H9 (cell line): ENCODE data around the gene LIN7A. TPM values are rescaled to one million over a fixed set of nuclear protein-coding genes. Genes with fewer than 3 reads are reported as not detected.
A peak's percentile ranks its signal among the peaks of the same experiment; 100 is the strongest.

Experiments
- DNase-seq: peaks from one replicate; pipeline ENCODE4 v3.0.0-alpha.2; 2017
- H2AFZ ChIP-seq: one replicate; pipeline ENCODE4 v1.6.1; 2013; ENCODE audit warnings: mild to moderate bottlenecking, low read length, control low read depth, moderate library complexity
- H2AK5ac ChIP-seq: 2 replicates; pipeline ENCODE4 v1.6.1; 2013; ENCODE audit warnings: low read length, control low read depth, mixed read lengths; ENCODE audit not compliant: insufficient read length
- H2BK120ac ChIP-seq: one replicate; pipeline ENCODE4 v1.6.1; 2013; ENCODE audit warnings: low read depth, mild to moderate bottlenecking, low read length, control low read depth, inconsistent platforms; ENCODE audit not compliant: poor library complexity, severe bottlenecking
- H2BK12ac ChIP-seq: 2 replicates; pipeline ENCODE4 v1.6.1; 2013; ENCODE audit warnings: low read length, control low read depth, mixed read lengths, low read depth; ENCODE audit not compliant: insufficient read length
- H2BK15ac ChIP-seq: 2 replicates; pipeline ENCODE4 v1.6.1; 2013; ENCODE audit warnings: low read depth, low read length, control low read depth
- H2BK20ac ChIP-seq: one replicate; pipeline ENCODE4 v1.6.1; 2013; ENCODE audit warnings: low read depth, mild to moderate bottlenecking, low read length, control low read depth, inconsistent platforms; ENCODE audit not compliant: poor library complexity, severe bottlenecking
- H2BK5ac ChIP-seq: 2 replicates; pipeline ENCODE4 v1.6.1; 2013; ENCODE audit warnings: low read length, control low read depth, mixed read lengths; ENCODE audit not compliant: insufficient read length
- H3K14ac ChIP-seq: 2 replicates; pipeline ENCODE4 v1.6.1; 2013; ENCODE audit warnings: low read length, control low read depth; ENCODE audit not compliant: insufficient read depth
- H3K18ac ChIP-seq: 2 replicates; pipeline ENCODE4 v1.6.1; 2013; ENCODE audit warnings: low read depth, mild to moderate bottlenecking, mixed read lengths, low read length, control low read depth; ENCODE audit not compliant: insufficient read length
- H3K23ac ChIP-seq: 2 replicates; pipeline ENCODE4 v1.6.1; 2013; ENCODE audit warnings: low read length, control low read depth, mixed read lengths, low read depth; ENCODE audit not compliant: insufficient read length
- H3K23me2 ChIP-seq: 2 replicates; pipeline ENCODE4 v1.6.1; 2013; ENCODE audit warnings: low read depth, mild to moderate bottlenecking, mixed read lengths, low read length, control low read depth; ENCODE audit not compliant: insufficient read length, poor library complexity, severe bottlenecking
- H3K27ac ChIP-seq: 2 replicates; pipeline ENCODE4 v1.5.1; 2013; ENCODE audit warnings: low read length, control low read depth, mixed read lengths, low read depth; ENCODE audit not compliant: insufficient read length
- H3K27me3 ChIP-seq: 2 replicates; pipeline ENCODE4 v1.6.1; 2013; ENCODE audit warnings: low read length, control low read depth, inconsistent platforms; ENCODE audit not compliant: insufficient read depth
- H3K4ac ChIP-seq: 2 replicates; pipeline ENCODE4 v1.6.1; 2013; ENCODE audit warnings: low read depth, mild to moderate bottlenecking, control low read depth, inconsistent platforms, low read length, moderate library complexity
- H3K4me1 ChIP-seq: 2 replicates; pipeline ENCODE4 v1.6.1; 2013; ENCODE audit warnings: low read length, control low read depth, inconsistent platforms; ENCODE audit not compliant: insufficient read depth
- H3K4me2 ChIP-seq: 2 replicates; pipeline ENCODE4 v1.6.1; 2013; ENCODE audit warnings: low read length, control low read depth, mixed read lengths; ENCODE audit not compliant: insufficient read length, insufficient read depth
- H3K56ac ChIP-seq: 2 replicates; pipeline ENCODE4 v1.6.1; 2013; ENCODE audit warnings: low read depth, mild to moderate bottlenecking, mixed read lengths, low read length, control low read depth; ENCODE audit not compliant: insufficient read length
- H3K79me1 ChIP-seq: 2 replicates; pipeline ENCODE4 v1.6.1; 2013; ENCODE audit warnings: low read depth, mild to moderate bottlenecking, moderate library complexity, low read length, control low read depth, inconsistent platforms; ENCODE audit not compliant: insufficient read depth, poor library complexity, severe bottlenecking
- H3K79me2 ChIP-seq: 2 replicates; pipeline ENCODE4 v1.6.1; 2013; ENCODE audit warnings: low read length, control low read depth, inconsistent platforms; ENCODE audit not compliant: insufficient read depth
- H3K9ac ChIP-seq: 2 replicates; pipeline ENCODE4 v1.6.1; 2013; ENCODE audit warnings: low read length, control low read depth, mixed read lengths; ENCODE audit not compliant: insufficient read length; ENCODE audit errors: extremely low read depth
- H3K9me3 ChIP-seq: one replicate; pipeline ENCODE4 v1.6.1; 2013; ENCODE audit warnings: low read depth, low read length, inconsistent platforms; ENCODE audit not compliant: control insufficient read depth
- H3T11ph ChIP-seq: one replicate; pipeline ENCODE4 v1.6.1; 2013; ENCODE audit warnings: mild to moderate bottlenecking, low read length, control low read depth, inconsistent platforms
- H4K20me1 ChIP-seq: one replicate; pipeline ENCODE4 v1.6.1; 2013; ENCODE audit not compliant: control insufficient read depth, insufficient read length, insufficient read depth
- H4K5ac ChIP-seq: 2 replicates; pipeline ENCODE4 v1.6.1; 2013; ENCODE audit warnings: low read depth, mild to moderate bottlenecking, mixed read lengths, low read length, control low read depth; ENCODE audit not compliant: insufficient read length
- H4K8ac ChIP-seq: replicated peaks from 2 replicates; pipeline ENCODE4 v1.6.1; 2013; ENCODE audit warnings: low read length, control low read depth, mixed read lengths, low read depth; ENCODE audit not compliant: insufficient read length
- H4K91ac ChIP-seq: 2 replicates; pipeline ENCODE4 v1.6.1; 2013; ENCODE audit warnings: low read depth, mild to moderate bottlenecking, moderate library complexity, mixed read lengths, low read length, control low read depth; ENCODE audit not compliant: insufficient read length
- H3K27ac Mint-ChIP-seq, 3 experiments: 2 replicates in 2 of 3; 3 replicates in 1 of 3; pipeline ENCODE4 v1.8.0; 2020 to 2021; ENCODE audit warnings: mixed read lengths in 3 of 3, mild to moderate bottlenecking in 1 of 3, moderate library complexity in 1 of 3
- H3K27me3 Mint-ChIP-seq: 2 replicates; pipeline ENCODE4 v1.8.0; 2021; ENCODE audit warnings: low read depth, mild to moderate bottlenecking, moderate library complexity, mixed read lengths
- H3K36me3 Mint-ChIP-seq, 3 experiments: 2 replicates in 2 of 3; 3 replicates in 1 of 3; pipeline ENCODE4 v1.8.0; 2020 to 2021; ENCODE audit warnings: low read depth in 3 of 3, mixed read lengths in 3 of 3; ENCODE audit not compliant: insufficient read depth in 1 of 3
- H3K4me1 Mint-ChIP-seq, 2 experiments: 2 replicates each; pipeline ENCODE4 v1.8.0; 2020; ENCODE audit warnings: mixed read lengths in 2 of 2
- H3K4me3 Mint-ChIP-seq, 2 experiments: 2 replicates in 1 of 2; 3 replicates in 1 of 2; pipeline ENCODE4 v1.8.0; 2020 to 2021; ENCODE audit warnings: mild to moderate bottlenecking in 2 of 2, mixed read lengths in 2 of 2, moderate library complexity in 1 of 2
- H3K9me3 Mint-ChIP-seq, 2 experiments: 2 replicates in 1 of 2; 3 replicates in 1 of 2; pipeline ENCODE4 v1.8.0; 2020; ENCODE audit warnings: mild to moderate bottlenecking in 2 of 2, mixed read lengths in 2 of 2, moderate library complexity in 1 of 2
- CTCF ChIP-seq: fragments of 200-600 bp; sonication (generic); conservative IDR thresholded peaks from 3 replicates; pipeline ENCODE4 v1.8.0; 2021; ENCODE audit warnings: antibody characterized with exemption, mild to moderate bottlenecking
- WGBS: extraction: QIAGEN DNeasy Blood & Tissue Kit; methylation state at CpG from one replicate; pipeline ENCODE4 v1.1.7; 2013; ENCODE audit warnings: missing lambda C conversion rate, low lambda C conversion rate, mixed read lengths; ENCODE audit not compliant: insufficient read length; ENCODE audit errors: extremely low coverage; 5-methylcytosine and 5-hydroxymethylcytosine counted together
- total RNA-seq: library from RNA; stranded (reverse); gene quantifications from 2 replicates; pipeline ENCODE4 v1.2.1, GENCODE V29; 2021

Gene LIN7A
- total RNA-seq, 1 experiment from 2014 or later = 18.3 TPM

DNA sequence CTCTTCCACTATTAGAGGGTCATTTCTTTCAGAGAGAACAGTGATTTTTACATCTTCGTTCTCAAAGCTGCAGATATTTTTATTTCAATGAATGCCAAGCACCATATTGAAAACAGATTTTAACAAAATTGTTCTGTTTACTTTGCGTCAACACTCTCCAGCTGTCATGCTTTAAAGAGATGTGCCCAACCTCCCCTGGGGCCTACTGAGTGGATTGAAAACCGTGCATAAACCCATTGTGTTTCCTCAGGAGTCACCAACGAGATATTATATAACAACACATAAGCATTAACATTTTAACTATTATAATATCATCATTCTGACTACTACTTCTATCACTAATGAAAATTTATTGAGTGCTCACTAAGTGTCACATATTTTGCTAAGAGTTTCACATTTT is 139.5 kb downstream of the LIN7A start:
- Mint-ChIP-seq H3K4me1 (peaks cover 36 to 42% of the 10 kb centered on the region in 2 experiments), H3K27me3 (no peaks in the 10 kb centered on the region), H3K27ac (peak overlapping the region in 2 of 3 experiments; percentile 13 to 57; a peak in 2 of 7 replicates), H3K4me3 (no peak overlapping the region), H3K36me3 (peaks cover 2 to 30% (median 11%) of the 10 kb centered on the region in 3 experiments; a peak in 6 of 7 replicates), H3K9me3 (peaks cover 4 to 8% of the 10 kb centered on the region in 2 experiments; a peak in 3 of 5 replicates)
- H3K4ac ChIP-seq = no peak overlapping the region
- no peak overlapping the region for H3T11ph ChIP-seq
- no peak overlapping the region for H2BK120ac ChIP-seq
- no peak overlapping the region for H2BK20ac ChIP-seq
- no peak overlapping the region for H3K18ac ChIP-seq
- H3K56ac ChIP-seq = no peak overlapping the region
- H4K8ac ChIP-seq = no peak overlapping the region
- H2BK12ac ChIP-seq = no peak overlapping the region
- no peak overlapping the region for H2BK5ac ChIP-seq
- no peak overlapping the region for H3K4me2 ChIP-seq
- no peak overlapping the region for H2BK15ac ChIP-seq
- no peaks in the 10 kb centered on the region for H3K27me3 ChIP-seq
- H2AFZ ChIP-seq = no peak overlapping the region
- no peaks in the 10 kb centered on the region for H3K79me2 ChIP-seq
- H3K23me2 ChIP-seq = no peaks in the 10 kb centered on the region
- DNase-seq = no peak
- H3K23ac ChIP-seq = no peak overlapping the region
- H3K14ac ChIP-seq = no peak overlapping the region
- no peak overlapping the region for H4K5ac ChIP-seq
- no peak overlapping the region for H2AK5ac ChIP-seq
- no CpG with 5 or more reads among the region's 4 CpGs for WGBS
- no peak overlapping the region for H3K9ac ChIP-seq
- H3K9me3 ChIP-seq = no peaks in the 10 kb centered on the region
- no peaks in the 10 kb centered on the region for H3K79me1 ChIP-seq
- H4K20me1 ChIP-seq = no peaks in the 10 kb centered on the region
- H3K27ac ChIP-seq = no peak overlapping the region
- no peak overlapping the region for H4K91ac ChIP-seq
- peaks cover 6% of the 10 kb centered on the region; the same call in 1 of the 2 replicates for H3K4me1 ChIP-seq
- TF ChIP-seq CTCF = no peak
